ENCODE measurements around the gene MUL1. TPM values are rescaled to one million over a fixed set of nuclear protein-coding genes. Genes with fewer than 3 reads are reported as not detected.

MUL1 gene
- total RNA-seq, 1 experiment from 2014 or later, result 24.7 TPM

DNA sequence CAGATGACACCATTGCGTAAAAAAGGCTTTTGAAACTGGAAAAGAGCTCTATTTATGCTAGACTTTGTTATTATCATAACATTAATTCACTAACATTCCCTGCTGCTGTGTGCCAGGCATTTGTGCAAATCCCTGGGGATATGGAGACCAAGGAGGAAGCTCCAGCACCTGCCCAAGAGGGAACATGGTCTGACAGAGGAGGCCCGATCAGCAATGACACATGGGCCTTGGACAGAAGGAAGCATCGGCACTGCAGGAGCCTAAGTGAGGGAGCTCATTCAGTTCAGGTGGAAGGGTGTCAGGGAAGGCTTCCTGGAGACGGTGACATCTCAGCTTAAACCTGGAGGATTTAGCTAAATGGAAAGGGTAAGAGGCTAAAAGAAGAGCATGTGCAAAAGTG, 35.8 kb downstream of the MUL1 start:
- intact Hi-C loops (cut with micrococcal nuclease), result no loop called here
- no peaks in the 10 kb centered on the region for H4K20me1 ChIP-seq (ENCODE audit: insufficient read depth)
- no peak for ATAC-seq
- peaks cover 26 to 28% of the 10 kb centered on the region in 2 experiments for H3K4me1 ChIP-seq (ENCODE audit: control insufficient read depth in 1 of 2, insufficient read depth in 2 of 2, low read length in 2 of 2)
- no peaks in the 10 kb centered on the region for H3K36me3 ChIP-seq (ENCODE audit: control insufficient read depth in 1 of 2, insufficient read depth in 2 of 2, low read length in 2 of 2)
- no peaks in the 10 kb centered on the region for H3K79me2 ChIP-seq (ENCODE audit: insufficient read depth, low read length)
- TF ChIP-seq, protein P1, sequence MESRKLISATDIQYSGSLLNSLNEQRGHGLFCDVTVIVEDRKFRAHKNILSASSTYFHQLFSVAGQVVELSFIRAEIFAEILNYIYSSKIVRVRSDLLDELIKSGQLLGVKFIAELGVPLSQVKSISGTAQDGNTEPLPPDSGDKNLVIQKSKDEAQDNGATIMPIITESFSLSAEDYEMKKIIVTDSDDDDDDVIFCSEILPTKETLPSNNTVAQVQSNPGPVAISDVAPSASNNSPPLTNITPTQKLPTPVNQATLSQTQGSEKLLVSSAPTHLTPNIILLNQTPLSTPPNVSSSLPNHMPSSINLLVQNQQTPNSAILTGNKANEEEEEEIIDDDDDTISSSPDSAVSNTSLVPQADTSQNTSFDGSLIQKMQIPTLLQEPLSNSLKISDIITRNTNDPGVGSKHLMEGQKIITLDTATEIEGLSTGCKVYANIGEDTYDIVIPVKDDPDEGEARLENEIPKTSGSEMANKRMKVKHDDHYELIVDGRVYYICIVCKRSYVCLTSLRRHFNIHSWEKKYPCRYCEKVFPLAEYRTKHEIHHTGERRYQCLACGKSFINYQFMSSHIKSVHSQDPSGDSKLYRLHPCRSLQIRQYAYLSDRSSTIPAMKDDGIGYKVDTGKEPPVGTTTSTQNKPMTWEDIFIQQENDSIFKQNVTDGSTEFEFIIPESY (IDR thresholded peaks at IDR 0.05; ENCODE audit: extremely low read depth, insufficient replicate concordance, low read length), result no peak
- no peak for TF ChIP-seq POLR2A (IDR thresholded peaks at IDR 0.05; ENCODE audit: borderline replicate concordance, extremely low read depth, insufficient read depth, insufficient read length)
- no peak for TF ChIP-seq ZNF274 (IDR thresholded peaks at IDR 0.05; ENCODE audit: low read depth, low read length)
- no peak for TF ChIP-seq CEBPB (IDR thresholded peaks at IDR 0.05; ENCODE audit: low read depth)
- TF ChIP-seq SP1 (IDR thresholded peaks at IDR 0.05; ENCODE audit: low read depth), result no peak
- no peak for TF ChIP-seq REST (IDR thresholded peaks at IDR 0.05; ENCODE audit: low read depth)
- TF ChIP-seq RAD21 (IDR thresholded peaks at IDR 0.05; ENCODE audit: low read depth), result no peak
- TF ChIP-seq ZFX (IDR thresholded peaks at IDR 0.05), result no peak
- TF ChIP-seq CBX3 (IDR thresholded peaks at IDR 0.05; ENCODE audit: low read depth), result no peak
- no peak for TF ChIP-seq SRF (IDR thresholded peaks at IDR 0.05; ENCODE audit: low read depth)
- TF ChIP-seq FOSL1 (IDR thresholded peaks at IDR 0.05; ENCODE audit: low read depth), result no peak
- no peak for TF ChIP-seq YY1 (IDR thresholded peaks at IDR 0.05; ENCODE audit: extremely low read depth, insufficient replicate concordance, low read depth, low read length)
- no peak for TF ChIP-seq EZH2phosphoT487 (IDR thresholded peaks at IDR 0.05; ENCODE audit: borderline replicate concordance)
- H3K4me3 ChIP-seq (replicated peaks in 1 of 2; ENCODE audit: low read depth in 1 of 2, low read length in 2 of 2), result no peak overlapping the region
- ChIA-PET CTCF (interaction anchor here (1.7 kb wide), 1 partner anchor 9 kb away, joined by 3 read pairs; no protein-coding TSS in a partner anchor), POLR2A (no interaction called here), RAD21 (ENCODE audit: low non-redundant PET in 1 of 2, low total read pairs in 2 of 2, uncharacterized antibody in 2 of 2, unreplicated experiment in 2 of 2) (no interaction called here)
- no peaks in the 10 kb centered on the region for H3K9me2 ChIP-seq (ENCODE audit: insufficient read depth)
- BruUV-seq (replicated peaks), result no TSS peak
- H3K27ac ChIP-seq (ENCODE audit: low read depth, low read length), result no peak overlapping the region
- H2AFZ ChIP-seq (ENCODE audit: low read depth, low read length, poor library complexity, severe bottlenecking), result no peak overlapping the region
- H3K4me2 ChIP-seq (ENCODE audit: low read length), result no peak overlapping the region
- no peaks in the 10 kb centered on the region for H3K9me3 ChIP-seq (ENCODE audit: control insufficient read depth in 1 of 2, insufficient read depth in 1 of 2, low read depth in 1 of 2, low read length in 2 of 2)
- no peak overlapping the region for H3K9ac ChIP-seq (ENCODE audit: low read length)
- no peak for DNase-seq (ENCODE audit: low read depth, low spot score)
- 0 out of 2 replicates have a peak, but pooled peaks cover 6% of the 10 kb centered on the region for H3K27me3 ChIP-seq (ENCODE audit: insufficient read depth, low read length)
